ENCODE results near the gene JAKMIP1.

Gene JAKMIP1

DNA sequence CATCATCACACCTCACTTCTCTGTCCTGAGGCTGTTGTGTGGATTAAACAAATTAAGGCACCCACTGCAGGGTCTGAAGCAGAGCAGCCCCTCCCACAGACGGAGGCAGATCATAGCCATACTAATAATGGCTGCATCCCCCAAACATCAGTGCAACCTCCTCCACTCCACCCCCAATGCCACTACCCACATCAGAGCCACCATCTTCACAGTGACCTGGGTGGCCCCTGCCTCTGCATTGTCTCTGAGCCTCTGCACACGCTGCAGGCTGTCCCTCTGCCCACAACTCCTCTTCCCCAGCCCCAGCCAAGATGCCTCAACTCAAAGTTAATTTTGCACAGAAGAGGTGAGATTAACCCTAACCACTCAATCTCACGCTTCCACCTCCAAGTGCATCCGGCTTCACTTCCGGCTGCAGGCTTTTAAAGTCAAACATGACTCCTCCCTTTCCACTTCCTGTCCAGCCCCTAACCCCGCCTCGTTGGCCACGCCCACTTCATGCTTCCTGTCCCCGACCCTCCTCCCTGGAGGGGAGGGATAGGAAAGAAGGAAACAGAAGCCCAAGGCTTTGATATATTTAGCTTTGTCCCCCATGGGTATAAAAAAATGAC, 22.7 kb downstream of the JAKMIP1 start:
- no peak for DNase-seq

DNA sequence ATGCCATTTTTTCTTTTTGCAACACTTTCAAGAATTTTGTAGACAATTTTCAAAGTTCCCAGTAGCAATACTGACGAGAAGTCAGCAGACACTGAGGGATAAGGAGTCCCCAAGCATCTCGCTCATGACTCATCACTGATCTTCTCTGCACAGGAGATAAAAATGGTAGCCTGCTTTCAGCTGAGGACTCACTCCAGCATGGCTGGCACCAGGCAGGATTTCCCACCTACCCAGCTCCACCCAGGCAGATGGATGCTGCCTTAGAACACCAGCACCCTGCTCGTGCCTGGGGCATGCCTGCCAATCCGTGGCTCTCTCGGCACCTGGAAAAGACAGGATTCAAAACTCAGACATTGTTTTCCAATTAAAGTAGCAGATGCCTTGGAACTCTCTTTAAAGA, 24.9 kb downstream of the JAKMIP1 start:
- DNase-seq, result no peak

DNA sequence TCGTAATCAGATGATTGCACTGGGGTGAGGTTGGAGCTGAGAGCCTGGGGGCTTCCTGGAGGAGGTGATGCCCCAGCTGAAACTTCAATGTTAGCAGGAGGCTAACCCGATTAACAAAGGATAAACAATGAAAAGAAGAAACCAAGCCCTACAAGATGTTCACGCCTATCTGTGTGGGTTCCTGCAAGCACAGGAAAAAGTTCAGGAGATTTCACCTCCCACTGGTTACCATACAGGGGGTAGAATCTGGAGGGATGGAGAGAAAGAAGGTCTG, 27.5 kb downstream of the JAKMIP1 start:
- DNase-seq, result no peak

DNA sequence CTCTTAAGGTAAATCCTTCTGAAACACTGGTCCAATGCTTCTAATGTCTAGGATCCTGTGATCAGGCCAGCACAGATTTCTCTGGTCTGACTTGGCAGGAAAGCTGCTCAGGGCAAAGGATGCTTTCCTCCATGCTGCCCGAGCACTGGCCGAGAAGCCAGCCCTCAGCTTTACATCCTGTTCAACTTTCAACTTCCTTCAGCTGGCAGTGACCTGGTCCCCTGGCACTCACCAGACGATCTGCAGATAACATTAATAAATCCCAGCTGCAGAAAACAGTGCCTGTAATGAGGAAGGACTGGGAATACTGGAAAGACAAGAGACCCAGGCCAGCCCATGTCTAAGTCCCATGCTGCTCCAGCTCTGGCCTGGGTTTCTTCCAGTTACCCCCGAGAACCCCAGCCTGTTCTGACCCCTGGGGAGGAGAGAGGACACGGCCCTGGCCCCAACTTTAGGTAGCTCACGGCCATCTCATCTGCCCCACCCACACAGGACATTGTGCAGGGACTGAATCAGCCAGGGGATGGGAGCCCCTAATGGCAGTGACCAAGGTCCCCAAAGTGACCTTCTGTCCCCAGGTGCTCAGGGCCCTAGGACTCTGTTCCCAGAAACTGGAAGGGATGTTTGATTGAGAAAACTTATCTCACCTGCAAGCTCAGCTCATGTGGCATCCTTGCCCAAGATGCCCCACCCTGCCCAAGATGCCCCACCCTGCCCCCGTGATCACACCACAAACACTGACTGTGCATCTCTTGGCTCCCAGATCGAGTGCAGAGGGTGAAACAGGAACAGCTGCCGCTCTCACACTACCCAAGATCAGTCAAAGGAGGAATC, 28.0 kb downstream of the JAKMIP1 start:
- no peak for DNase-seq

DNA sequence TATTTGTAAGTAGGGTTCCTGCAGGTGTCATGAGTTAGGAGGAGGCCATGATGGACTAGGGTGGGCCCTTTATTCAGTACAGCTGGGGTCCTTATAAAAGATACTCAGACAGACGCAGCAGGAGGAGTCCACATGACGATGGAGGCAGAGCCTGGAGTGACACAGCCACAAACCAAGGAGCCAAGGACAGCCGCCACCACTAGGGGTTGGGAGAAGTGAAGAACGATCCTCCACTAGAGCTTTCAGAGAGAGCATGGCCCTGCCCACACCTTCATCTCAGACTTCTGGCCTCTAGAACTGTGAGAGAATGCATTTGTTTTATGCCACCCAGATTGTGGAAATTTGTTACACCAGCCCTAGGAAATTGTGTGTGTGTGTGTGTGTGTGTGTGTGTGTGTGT, 31.1 kb downstream of the JAKMIP1 start:
- DNase-seq, result no peak

DNA sequence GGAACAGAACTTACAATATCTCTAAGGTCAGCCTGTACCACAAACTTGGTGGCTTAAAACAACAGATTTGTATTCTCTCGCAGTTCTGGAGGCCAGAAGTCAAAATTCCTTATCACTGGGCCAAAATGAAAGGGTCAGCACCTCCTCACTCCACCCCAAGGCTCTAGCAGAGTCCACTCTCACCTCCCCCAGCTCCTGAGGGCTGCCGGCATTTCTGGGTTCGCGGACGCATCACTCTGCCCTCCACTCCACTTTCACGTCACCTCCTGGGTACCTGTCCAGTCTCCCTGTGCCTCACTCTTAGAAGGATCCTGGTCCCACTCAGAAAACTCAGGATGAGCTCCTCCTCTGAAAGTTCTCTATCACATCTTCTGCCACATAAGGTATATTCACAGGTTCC, 34.6 kb downstream of the JAKMIP1 start:
- DNase-seq, result no peak

DNA sequence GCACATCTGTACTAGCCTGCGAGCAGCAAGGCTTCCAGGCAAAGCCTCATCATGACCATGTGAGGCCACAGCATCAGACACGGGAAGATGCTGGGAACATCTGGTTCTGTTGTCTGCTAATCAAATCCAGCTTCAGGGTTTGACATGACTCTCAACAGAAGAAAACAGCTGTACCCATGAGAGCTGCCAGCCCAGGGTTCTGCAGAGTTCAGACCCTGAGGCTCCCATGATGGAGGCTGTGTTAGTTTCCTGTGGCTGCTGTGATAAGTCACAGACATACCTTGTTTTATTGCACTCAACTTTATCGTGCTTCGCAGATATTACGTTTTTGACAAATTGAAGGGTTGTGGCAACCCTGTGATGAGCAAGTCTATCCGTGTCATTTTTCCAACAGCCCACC, 37.5 kb downstream of the JAKMIP1 start:
- DNase-seq, result no peak

DNA sequence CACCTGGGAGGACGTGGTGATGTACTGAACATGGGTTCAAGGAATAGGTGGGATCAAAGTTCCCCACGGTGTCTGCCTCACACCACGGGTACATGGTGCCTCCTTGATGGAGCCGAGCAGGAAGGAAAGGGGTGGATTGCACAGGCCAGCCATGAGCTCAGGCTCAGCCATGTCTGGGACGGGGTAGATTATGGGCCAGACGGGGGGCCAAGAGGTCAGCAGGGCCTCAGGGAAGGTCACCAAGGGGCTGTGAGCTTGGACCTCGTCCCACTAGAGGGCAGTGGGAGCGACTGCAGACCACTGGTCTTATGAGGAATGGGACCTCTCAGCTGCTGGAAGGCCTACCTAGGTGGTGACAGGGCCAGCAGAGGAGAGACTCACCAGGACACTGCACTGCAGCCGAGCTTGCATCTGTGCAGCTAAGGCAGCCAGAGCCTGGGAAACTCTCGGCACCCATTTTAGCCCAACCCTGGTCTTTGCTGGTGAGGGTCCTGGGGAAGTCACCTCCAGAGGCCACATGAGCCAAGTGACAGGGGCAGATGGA, 38.4 kb downstream of the JAKMIP1 start:
- DNase-seq, result no peak

DNA sequence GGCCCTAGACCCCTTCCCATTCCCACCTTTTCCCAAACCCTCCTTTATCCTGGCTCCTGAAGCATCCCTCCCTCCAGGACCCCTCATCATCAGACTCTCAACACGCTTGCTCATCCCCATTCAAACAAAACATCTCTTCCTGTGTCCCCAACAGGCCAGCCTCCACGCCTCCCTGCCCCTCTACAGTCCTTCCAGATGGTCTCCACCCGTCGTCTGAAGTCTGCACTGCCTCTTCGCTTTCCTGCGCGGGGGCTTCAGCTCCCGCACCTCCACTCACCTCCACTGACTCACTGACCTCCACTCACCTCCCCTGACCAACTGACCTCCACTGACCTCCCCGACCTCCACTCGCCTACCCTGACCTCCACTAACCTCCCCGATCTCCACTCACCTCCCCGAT, 39.8 kb downstream of the JAKMIP1 start:
- no peak for DNase-seq

DNA sequence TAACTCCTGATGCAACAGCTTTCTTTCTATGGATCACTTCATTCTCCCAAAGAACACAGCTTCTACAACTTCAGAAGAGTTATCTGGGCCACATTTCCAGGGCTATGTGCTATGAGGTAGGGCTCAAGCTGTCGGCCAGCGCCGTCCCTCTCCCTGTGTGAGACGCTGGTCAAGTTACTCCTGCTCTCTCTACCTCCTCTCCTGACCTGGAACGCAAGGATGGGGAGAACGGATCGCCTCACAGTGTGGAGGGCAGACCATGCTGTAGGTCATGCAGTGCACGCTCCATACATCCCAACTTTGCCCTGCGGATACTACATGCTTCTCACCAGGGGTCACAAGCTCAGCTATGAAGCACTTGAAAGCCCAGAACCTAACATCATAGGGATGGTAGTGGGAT, 42.4 kb downstream of the JAKMIP1 start:
- no peak for DNase-seq

DNA sequence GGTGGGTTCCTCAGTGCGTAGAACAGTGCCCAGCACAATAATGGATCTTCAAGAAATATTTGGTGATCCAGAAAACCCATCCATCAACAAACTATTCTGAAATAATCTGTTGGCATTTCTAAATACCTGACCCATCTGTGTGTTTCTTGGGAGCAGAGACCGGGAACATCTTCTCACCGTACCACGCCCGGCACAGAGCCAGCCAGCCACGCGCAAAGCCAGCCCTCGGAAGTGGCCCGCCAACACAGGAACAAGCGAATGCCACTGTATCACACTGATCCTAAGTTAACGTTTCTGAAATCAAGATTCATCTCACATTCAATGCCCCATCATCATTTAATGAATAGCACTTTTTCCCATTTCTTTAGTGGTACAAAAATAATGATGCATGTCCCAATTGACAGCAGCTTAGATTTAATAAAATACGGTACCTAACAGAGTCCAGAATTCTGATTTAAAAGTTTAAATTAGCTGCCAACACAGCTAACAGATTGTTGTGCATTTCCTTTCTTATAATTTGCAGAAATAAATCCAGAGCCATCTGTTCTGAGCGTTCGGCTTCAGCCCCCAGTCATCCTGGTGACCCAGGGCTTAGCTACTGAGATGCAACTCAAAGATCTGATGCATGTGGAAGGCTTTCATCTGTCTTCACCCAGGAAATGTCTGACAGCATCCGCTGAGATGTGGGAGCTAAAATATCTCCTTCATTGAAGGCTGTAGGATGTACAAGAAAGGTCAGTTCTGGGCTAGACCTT, 44.2 kb downstream of the JAKMIP1 start:
- no peak for DNase-seq

DNA sequence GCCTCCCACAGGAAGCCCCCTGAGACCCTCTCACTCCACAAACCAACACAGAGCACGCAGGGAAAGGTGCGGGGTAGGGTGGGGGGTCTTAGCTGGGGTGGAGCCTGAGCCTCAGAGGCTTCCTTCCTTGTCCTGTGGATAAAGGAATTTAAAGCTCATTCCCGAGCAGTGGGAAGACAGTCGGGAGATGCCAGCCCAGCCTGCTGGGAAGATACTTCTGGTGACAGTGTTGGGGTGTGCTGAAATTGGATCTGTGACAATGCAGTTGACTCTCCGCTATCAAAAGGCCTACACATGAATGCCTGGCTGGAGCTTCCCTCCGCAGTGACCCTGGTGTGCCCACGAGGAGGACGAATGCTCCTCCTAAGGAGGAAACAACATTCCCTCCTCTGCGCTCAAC, 45.5 kb downstream of the JAKMIP1 start:
- DNase-seq, result no peak

DNA sequence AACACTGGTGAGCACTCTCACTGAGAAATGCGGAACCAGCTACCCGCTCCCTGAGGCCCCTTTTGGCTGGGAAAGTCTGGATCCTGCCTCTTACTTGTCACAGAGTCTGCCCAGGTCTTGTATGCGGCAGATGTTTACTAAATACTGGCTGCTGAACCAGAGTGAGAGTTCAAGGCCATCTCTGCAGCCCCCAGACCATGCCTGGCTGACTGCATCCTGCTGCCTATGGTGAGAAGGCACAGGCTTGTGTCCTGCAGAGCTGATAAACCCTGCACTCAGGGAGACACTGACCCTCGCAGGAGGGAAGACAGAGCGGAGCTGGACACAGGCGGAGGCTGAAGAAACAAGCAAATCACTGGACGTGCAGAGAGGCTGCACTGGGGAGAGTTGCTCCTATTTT, 46.5 kb downstream of the JAKMIP1 start:
- DNase-seq, result no peak

DNA sequence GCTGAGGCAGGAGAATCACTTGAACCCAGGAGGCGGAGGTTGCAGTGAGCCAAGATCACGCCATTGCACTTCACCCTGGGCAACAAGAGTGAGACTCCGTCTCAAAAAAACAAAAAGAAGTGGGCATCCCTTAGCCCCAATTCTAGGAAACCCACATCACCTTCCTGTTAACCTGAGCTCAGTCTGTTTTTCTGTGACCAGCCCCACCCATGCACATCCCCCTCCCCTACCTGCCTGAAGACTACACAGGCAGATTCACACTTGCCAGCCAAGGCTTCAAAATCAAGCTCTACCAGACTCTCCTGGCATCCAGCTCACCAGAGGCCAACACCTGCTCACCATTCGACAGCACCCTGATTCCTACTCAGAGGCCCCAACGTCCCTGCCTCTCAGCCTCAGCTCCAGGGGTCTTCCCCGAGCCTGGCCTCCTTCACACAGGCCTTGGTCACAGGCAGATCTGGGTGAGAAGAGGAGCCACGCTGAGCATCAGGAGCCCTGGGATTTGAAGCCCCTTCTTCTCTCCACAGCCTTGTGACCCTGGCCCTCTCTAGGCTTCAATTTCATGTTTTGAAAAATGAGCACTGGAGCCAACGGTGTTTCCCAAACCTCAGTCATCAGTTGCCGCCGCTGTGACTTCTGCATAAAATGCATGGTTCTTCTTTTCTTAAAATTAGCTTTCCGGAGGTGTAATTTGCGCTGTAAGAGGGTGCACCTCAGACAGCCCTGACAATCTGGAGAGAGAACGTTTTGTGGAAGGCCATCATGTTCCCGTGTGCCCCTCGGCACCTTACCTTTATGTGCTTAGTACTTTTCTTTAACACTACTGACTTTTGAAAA, 47.3 kb downstream of the JAKMIP1 start:
- no peak for DNase-seq

DNA sequence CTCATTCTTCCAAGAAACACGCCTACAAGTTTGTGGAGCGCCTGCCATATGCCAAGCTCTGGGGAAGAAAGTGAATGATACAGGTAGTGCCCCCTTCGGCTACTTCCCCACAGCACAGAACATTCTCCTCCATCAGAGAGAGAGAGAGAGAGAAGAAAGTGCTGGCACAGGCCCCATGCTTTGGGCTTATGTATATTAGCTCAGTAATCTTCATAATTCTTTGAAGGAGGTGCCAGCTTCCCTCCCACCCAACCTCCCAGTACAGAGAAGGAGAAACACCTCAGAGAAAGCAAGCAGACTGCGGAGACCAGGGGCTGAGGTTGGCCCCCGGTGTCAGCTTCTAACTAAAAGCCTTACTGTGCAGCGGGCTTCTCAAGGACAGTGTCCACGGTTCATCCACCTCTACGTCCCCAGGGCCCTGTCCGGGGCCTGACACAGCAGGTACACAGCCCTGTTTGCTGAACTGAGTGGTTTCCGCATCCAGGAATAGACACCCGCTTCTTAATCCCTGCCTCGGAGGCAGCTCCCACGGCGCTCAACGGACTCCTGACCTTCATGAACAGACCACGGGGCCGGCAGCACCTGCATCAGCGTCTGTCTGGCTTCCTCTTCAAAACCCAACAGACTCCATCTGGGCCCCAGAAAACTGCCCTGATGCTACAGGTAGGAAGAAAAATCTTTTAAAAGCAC, 50.2 kb downstream of the JAKMIP1 start:
- no peak for DNase-seq

DNA sequence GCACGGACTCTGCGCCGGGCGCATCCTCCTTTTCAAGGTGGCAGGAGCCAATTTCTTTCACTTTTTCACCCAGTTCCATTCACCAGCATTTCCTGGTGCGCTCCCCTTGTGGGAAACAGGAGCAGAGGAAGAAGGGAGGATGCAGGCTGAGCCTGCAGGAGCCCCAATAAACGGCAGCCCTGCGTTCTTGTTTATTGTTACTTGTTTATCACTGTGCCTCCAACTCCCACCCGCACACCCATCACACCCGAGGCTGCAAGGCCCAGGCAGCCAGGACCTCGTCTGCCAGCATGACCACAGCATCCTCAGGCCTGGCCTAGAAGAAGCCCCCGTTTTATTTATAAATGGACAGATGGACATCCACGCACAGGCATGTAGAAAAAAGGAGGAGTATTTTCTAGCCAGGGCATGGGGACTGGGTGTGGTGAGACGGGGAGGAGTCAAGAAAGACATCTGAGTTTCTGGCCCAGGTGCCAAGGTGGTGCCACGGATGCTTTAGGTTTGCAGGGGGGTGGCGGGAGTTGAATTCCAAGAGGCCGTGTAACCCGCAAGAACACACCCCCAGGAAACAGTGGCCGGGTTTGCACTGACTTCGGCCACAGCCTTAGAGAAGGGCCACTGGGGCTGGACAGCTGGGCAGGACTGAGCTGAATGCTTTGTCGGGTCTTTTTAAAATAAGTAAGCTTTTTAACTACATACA, 51.7 kb downstream of the JAKMIP1 start:
- DNase-seq, result no peak

DNA sequence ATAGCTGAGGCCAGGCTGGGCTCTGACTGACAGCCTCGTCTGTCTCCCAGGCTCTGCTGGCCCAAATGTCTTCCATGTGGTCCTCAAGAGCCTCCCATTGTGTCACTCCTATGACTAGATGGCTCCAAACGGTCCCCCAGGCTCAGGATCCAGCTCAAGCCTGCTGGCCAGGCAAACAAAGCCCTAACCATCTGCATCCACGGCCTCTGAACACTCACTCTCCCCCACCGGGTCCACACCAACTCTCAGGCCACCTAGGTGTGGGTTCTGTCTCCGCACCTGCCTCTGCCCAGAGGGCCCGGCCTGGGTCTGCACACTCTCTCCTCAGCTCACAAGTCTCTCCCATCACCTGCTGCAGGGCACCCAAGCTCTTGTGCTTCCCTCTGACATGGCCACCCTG, 52.9 kb downstream of the JAKMIP1 start:
- DNase-seq, result no peak

DNA sequence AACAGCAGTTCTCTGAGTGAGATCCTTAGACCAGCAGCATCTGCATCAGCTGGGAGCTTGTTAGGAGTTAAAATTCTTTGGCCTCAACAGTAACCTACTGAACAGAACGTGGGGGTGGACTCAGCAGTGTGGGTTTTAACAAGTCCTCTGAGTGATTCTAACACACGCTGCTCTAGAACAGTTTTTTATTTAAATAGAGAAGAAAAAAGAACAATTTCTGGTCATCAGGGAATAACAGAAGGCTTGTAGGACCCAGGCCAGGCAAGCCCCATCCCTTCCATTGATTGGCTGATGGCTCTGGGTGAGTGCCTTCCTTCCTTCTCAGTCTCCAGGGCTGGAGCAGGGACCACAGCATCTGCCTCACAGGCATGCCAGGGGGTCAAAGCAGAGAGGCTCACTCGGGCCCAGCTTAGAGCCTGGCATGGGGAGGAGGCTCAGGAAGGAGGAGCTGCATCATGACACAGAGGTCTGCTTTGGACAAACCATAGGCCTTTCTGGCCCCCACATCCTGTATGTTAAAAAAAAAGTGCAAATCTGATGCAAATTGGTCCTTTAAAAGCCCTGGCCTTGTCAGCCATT, 56.7 kb downstream of the JAKMIP1 start:
- DNase-seq, result no peak

DNA sequence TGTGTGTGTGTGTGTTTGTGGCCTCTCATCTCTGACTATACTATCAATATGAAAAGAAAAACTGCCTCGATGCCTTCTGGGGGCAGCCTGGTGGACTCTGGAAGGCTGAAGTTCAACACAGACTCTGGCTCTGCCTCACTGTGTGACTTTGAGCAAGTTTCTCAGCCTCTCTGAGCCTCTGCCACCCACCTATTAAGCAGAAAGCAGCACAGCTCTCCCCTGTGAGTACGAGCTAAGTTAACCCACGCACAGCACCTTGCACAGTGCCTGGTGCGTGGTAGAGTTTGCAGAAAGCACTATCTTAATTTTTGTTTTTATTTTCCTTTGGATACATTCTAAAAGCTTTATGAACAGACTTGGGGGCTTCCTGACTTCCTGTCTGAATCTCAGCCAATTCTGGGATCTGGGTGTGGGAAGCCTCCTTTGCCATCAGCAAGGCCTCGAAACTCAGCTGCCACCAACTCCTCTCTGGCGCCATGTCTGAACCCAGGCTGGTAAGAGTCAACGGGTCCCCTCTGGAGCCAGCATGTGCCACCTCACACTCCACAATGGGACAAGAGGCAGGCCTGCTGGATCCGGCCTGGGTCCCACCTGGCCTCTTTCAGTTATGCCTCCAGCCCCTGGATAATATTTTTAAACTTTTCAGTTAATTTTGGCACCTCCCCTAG, 57.3 kb downstream of the JAKMIP1 start:
- no peak for DNase-seq

DNA sequence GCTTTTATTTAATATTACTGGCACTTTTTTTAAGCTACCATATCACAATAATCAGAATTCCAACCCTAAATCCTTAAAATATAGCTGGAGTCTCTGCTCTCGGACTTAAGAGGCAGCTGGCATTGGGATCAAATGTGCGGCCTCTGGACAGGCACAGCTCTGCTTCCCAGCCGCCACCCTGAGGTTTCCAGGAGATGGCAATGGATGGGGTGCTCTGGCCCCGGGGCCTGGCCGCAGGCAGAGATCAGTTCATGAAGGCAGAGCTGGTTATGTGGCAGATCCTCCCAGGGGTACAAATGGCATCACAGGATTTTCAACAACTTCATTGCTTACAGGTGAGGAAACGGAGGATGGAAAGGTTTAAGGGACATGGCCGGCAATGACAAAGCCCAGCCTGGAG, 57.8 kb downstream of the JAKMIP1 start:
- no peak for DNase-seq

DNA sequence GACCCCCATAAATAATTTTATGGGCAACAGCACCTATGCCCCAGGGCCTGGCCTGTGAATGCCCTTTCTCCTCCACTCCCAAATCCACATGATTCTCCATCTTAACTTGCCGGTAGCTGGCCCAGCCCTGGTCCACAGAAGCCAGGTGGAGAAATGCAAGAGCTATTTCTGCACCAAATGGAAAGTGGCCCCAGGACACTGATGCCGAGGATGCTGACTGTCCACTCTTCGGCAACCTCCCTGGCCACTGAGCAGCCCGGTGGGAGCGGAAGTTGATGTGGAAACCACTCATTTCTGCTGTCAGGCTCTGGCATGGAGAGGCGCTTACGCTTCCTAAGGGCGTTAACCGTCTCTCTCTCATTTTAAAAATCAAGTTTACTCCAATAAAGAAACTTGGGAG, 58.8 kb downstream of the JAKMIP1 start:
- no peak for DNase-seq
